OCI-LY7 (cell line): ENCODE results near the gene ANKRD13A.

Experiments
- EZH2phosphoT487 ChIP-seq: fragments of 200-600 bp; sonication (generic); IDR thresholded peaks from 2 replicates; pipeline ENCODE4 v1.6.1; 2018; ENCODE audit warnings: low read depth, borderline replicate concordance, mild to moderate bottlenecking, mixed run types, antibody characterized with exemption, low read length, moderate library complexity, mixed read lengths
- TF ChIP-seq, protein P1 (sequence below): fragments of 200-600 bp; sonication (generic); conservative IDR thresholded peaks from 2 replicates; pipeline ENCODE4 v1.5.1; 2014; ENCODE audit warnings: mild to moderate bottlenecking, antibody characterized with exemption, low read length, moderate library complexity, mixed read lengths

DNA sequence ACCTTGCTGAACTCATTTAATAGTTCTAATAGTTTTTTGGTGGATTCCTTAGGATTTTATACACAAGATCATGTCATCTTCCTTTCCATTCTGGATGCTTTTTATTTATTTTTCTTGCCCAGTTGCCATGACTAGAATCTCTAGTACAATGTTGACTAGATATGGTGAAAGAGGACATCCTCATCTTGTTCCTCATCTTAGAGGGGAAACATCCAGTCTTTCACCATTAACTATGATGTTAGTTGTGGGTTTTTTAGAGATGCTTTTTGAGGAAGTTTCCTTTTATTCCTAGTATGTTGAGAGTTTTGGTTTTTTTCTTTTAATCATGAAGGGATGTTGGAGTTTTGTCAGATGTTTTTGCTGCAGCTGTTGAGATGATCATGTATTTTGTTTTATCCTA, 8.7 kb downstream of the ANKRD13A start:
- no peak for TF ChIP-seq EZH2phosphoT487
- TF ChIP-seq, protein P1, sequence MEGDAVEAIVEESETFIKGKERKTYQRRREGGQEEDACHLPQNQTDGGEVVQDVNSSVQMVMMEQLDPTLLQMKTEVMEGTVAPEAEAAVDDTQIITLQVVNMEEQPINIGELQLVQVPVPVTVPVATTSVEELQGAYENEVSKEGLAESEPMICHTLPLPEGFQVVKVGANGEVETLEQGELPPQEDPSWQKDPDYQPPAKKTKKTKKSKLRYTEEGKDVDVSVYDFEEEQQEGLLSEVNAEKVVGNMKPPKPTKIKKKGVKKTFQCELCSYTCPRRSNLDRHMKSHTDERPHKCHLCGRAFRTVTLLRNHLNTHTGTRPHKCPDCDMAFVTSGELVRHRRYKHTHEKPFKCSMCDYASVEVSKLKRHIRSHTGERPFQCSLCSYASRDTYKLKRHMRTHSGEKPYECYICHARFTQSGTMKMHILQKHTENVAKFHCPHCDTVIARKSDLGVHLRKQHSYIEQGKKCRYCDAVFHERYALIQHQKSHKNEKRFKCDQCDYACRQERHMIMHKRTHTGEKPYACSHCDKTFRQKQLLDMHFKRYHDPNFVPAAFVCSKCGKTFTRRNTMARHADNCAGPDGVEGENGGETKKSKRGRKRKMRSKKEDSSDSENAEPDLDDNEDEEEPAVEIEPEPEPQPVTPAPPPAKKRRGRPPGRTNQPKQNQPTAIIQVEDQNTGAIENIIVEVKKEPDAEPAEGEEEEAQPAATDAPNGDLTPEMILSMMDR = no peak
